Gastrocnemius medialis (tissue), 4 donors: ENCODE data around the gene MINDY4. TPM values are rescaled to one million over a fixed set of nuclear protein-coding genes. Genes with fewer than 3 reads are reported as not detected.

ENCODE experiments used
- ATAC-seq, 2 donors: fragments of 150-250 bp; one replicate each; pipeline ENCODE4 v1.9.1; 2016
- DNase-seq, 2 donors: peaks; one replicate each; pipeline ENCODE4 v3.0.0-alpha.2; 2019
- H3K27ac ChIP-seq, 4 donors: fragments of 200-600 bp; sonication (generic); 1 replicate in 1 of 4; 2 replicates in 3 of 4; pipeline ENCODE4 v1.5.1; 2016 to 2018; ENCODE audit warnings: mild to moderate bottlenecking in 2 of 4, moderate library complexity in 1 of 4
- H3K27me3 ChIP-seq, 3 donors: fragments of 200-600 bp; sonication (generic) in 2 of 3; 1 replicate in 1 of 3; 2 replicates in 2 of 3; pipeline versions ENCODE4 v1.5.1 to v1.6.0; 2016 to 2019; ENCODE audit warnings: mild to moderate bottlenecking in 1 of 3, moderate library complexity in 1 of 3
- H3K36me3 ChIP-seq, 2 donors: fragments of 200-600 bp; sonication (generic) in 1 of 2; one replicate each; pipeline ENCODE4 v1.5.1; 2017 to 2018
- H3K4me1 ChIP-seq, 2 donors: fragments of 200-600 bp; sonication (generic) in 1 of 2; one replicate each; pipeline ENCODE4 v1.5.1; 2016 to 2017; ENCODE audit warnings: mild to moderate bottlenecking in 2 of 2
- H3K4me3 ChIP-seq, 4 donors: fragments of 200-600 bp; sonication (generic) in 3 of 4; 1 replicate in 1 of 4; 2 replicates in 3 of 4; pipeline ENCODE4 v1.5.1; 2016 to 2019; ENCODE audit warnings: mild to moderate bottlenecking in 2 of 4
- H3K9me3 ChIP-seq, 3 donors: fragments of 200-600 bp; sonication (generic) in 2 of 3; 1 replicate in 1 of 3; 2 replicates in 2 of 3; pipeline ENCODE4 v1.5.1; 2016 to 2019
- CTCF ChIP-seq, 5 experiments: fragments of 450-650 bp in 3 of 5; fragments of 200-600 bp in 2 of 5; sonication (generic) in 2 of 5; IDR thresholded peaks in 4 of 5; conservative IDR thresholded peaks in 1 of 5; 1 replicate in 4 of 5; 2 replicates in 1 of 5; pipeline ENCODE4 v1.5.1; 2016 to 2019; ENCODE audit warnings: antibody characterized with exemption in 5 of 5, mild to moderate bottlenecking in 3 of 5, moderate library complexity in 3 of 5
- POLR2A ChIP-seq, 2 donors: fragments of 450-650 bp; IDR thresholded peaks; one replicate each; pipeline ENCODE4 v1.6.1; 2017; ENCODE audit warnings: antibody characterized with exemption in 2 of 2, mild to moderate bottlenecking in 2 of 2, moderate library complexity in 2 of 2
- in situ Hi-C, 4 donors: fragments of 200-750 bp; cut with MboI; loops; one replicate each; pipeline versions ENCODE4 v1.15.0 to v1.8.0; 2017; ENCODE audit warnings: low sequenced_read_pairs in 4 of 4
- intact Hi-C: fragments of 100-400 bp; cut with DNase I; formaldehyde crosslinking; loops from one replicate; pipeline ENCODE4 v1.15.1; 2023; ENCODE audit warnings: low total_unique reads
- total RNA-seq, 4 donors: library from RNA; depleted of rRNA; stranded (reverse); fragments of >200 nt; gene quantifications; one replicate each; pipeline versions ENCODE4 v1.1.0 to v1.2.3, GENCODE V29; 2016

Gene MINDY4
- total RNA-seq, 4 donors from 2014 or later: 1.4 to 4.3 (median 3.0) TPM

- TF ChIP-seq POLR2A (IDR thresholded peaks at IDR 0.05) (no peak), CTCF (IDR thresholded peaks at IDR 0.05 in 4 of 5, conservative IDR thresholded peaks at IDR 0.05 in 1 of 5) (no peak)
- in situ Hi-C loops: no loop called here
- intact Hi-C loops: no loop called here
- DNase-seq (no peak), ATAC-seq (no peak)
- Histone ChIP-seq H3K4me1 (peaks cover 3 to 14% of the 10 kb centered on the region in 2 donors), H3K4me3 (no peak overlapping the region), H3K27me3 (no peaks in the 10 kb centered on the region), H3K9me3 (no peaks in the 10 kb centered on the region), H3K36me3 (no peaks in the 10 kb centered on the region), H3K27ac (peak overlapping the region; percentile 9 to 73 (median 48))
Measured at GRCh38 chr7:30910411-30911073, 139.3 kb downstream of the MINDY4 start.

- H3K4me3 ChIP-seq: peak overlapping the region in 2 of 4 donors; percentile 33 to 49
- no peak for ATAC-seq
Measured at GRCh38 chr7:30911133-30911532, 139.9 kb downstream of the MINDY4 start.

GRCh38 chr7:30911561-30911969, 140.3 kb downstream of the MINDY4 start, which contains the start of gene AQP1:
Gene AQP1, plus strand, starts transcription at chr7:30911853. Its CDS starts 57 bp downstream, at chr7:30911910.
- DNase-seq (no peak), ATAC-seq (peak in 1 of 2 donors; percentile 29)
- TF ChIP-seq CTCF (IDR thresholded peaks at IDR 0.05 in 4 of 5, conservative IDR thresholded peaks at IDR 0.05 in 1 of 5) (no peak), POLR2A (IDR thresholded peaks at IDR 0.05) (peak; percentile 19 to 58)
- Histone ChIP-seq H3K27ac (peak within 1 kb of the TSS; percentile 58 to 73 (median 64)), H3K36me3 (no peaks in the 10 kb centered on the region), H3K9me3 (no peaks in the 10 kb centered on the region), H3K4me1 (peaks cover 3 to 11% of the 10 kb centered on the region in 2 donors), H3K27me3 (no peaks in the 10 kb centered on the region), H3K4me3 (peak within 1 kb of the TSS; percentile 33 to 49 (median 42))
- in situ Hi-C loops (no loop called here), intact Hi-C loops (no loop called here)

More at GRCh38 chr7:30911133-30911532, 139.9 kb downstream of the MINDY4 start:
- no peak for DNase-seq
- Histone ChIP-seq H3K9me3 (no peaks in the 10 kb centered on the region), H3K27ac (peak overlapping the region; percentile 58 to 73 (median 64)), H3K27me3 (no peaks in the 10 kb centered on the region), H3K4me1 (peaks cover 3 to 12% of the 10 kb centered on the region in 2 donors), H3K36me3 (no peaks in the 10 kb centered on the region)
- intact Hi-C loops (no loop called here), in situ Hi-C loops (no loop called here)
- TF ChIP-seq CTCF (IDR thresholded peaks at IDR 0.05 in 4 of 5, conservative IDR thresholded peaks at IDR 0.05 in 1 of 5): no peak
- no peak for TF ChIP-seq POLR2A (IDR thresholded peaks at IDR 0.05)

- no peaks in the 10 kb centered on the region for H3K9me3 ChIP-seq
- H3K4me3 ChIP-seq: peak overlapping the region; percentile 33 to 49 (median 42)
- no peak for TF ChIP-seq CTCF (IDR thresholded peaks at IDR 0.05 in 4 of 5, conservative IDR thresholded peaks at IDR 0.05 in 1 of 5)
- TF ChIP-seq POLR2A (IDR thresholded peaks at IDR 0.05): no peak
- ATAC-seq: no peak
- peak overlapping the region; percentile 58 to 73 (median 64) for H3K27ac ChIP-seq
- intact Hi-C loops: no loop called here
- no peak for DNase-seq
- no peaks in the 10 kb centered on the region for H3K27me3 ChIP-seq
- H3K4me1 ChIP-seq: peaks cover 3 to 11% of the 10 kb centered on the region in 2 donors
- in situ Hi-C loops: no loop called here
- H3K36me3 ChIP-seq: no peaks in the 10 kb centered on the region
Measured at GRCh38 chr7:30912021-30912730, 141.0 kb downstream of the MINDY4 start.
